GM10847 (cell line): Measurements from ENCODE around the gene GRID1.

Experiments used
- POLR2A ChIP-seq: IDR thresholded peaks from 2 replicates; pipeline ENCODE4 v1.6.1; 2011; ENCODE audit not compliant: insufficient read length; ENCODE audit errors: extremely low read depth

Gene GRID1

GRCh38 chr10:86343761-86344160, 22.8 kb downstream of the GRID1 start:
- TF ChIP-seq POLR2A = no peak

- no peak for TF ChIP-seq POLR2A
Measured at GRCh38 chr10:86342111-86342863, 24.3 kb downstream of the GRID1 start.

GRCh38 chr10:86341361-86341811, 25.2 kb downstream of the GRID1 start:
- TF ChIP-seq POLR2A = no peak

GRCh38 chr10:86340991-86341260, 25.7 kb downstream of the GRID1 start:
- TF ChIP-seq POLR2A = no peak

- TF ChIP-seq POLR2A = no peak
Measured at GRCh38 chr10:86340176-86340990, 26.2 kb downstream of the GRID1 start.

GRCh38 chr10:86339226-86339865, 27.2 kb downstream of the GRID1 start:
- no peak for TF ChIP-seq POLR2A

- no peak for TF ChIP-seq POLR2A
Measured at GRCh38 chr10:86337121-86337601, 29.4 kb downstream of the GRID1 start.

- no peak for TF ChIP-seq POLR2A
Measured at GRCh38 chr10:86336341-86336740, 30.3 kb downstream of the GRID1 start.

GRCh38 chr10:86335831-86336230, 30.8 kb downstream of the GRID1 start:
- no peak for TF ChIP-seq POLR2A

- no peak for TF ChIP-seq POLR2A
Measured at GRCh38 chr10:86335257-86335656, 31.3 kb downstream of the GRID1 start.

GRCh38 chr10:86334488-86335085, 32.0 kb downstream of the GRID1 start:
- TF ChIP-seq POLR2A = no peak

GRCh38 chr10:86333826-86334487, 32.6 kb downstream of the GRID1 start:
- no peak for TF ChIP-seq POLR2A

- TF ChIP-seq POLR2A = no peak
Measured at GRCh38 chr10:86331861-86332260, 34.7 kb downstream of the GRID1 start.

GRCh38 chr10:86330778-86331763, 35.5 kb downstream of the GRID1 start:
- no peak for TF ChIP-seq POLR2A
